Stimulated activated memory B cell treated with anti-CD40 and anti-IgM and Interleukin-4, amounts not matched to agents 10 μg/mL and 1 μg/mL and 100 μg/mL, for 72 hours (primary cell): ENCODE data around the gene SCNN1G.

Experiments
- ATAC-seq: fragments of 150-1000 bp; cut with Tn5 transposase; 2 replicates; pipeline ENCODE4 v1.10.0; 2021
- H3K27ac Mint-ChIP-seq: one replicate; pipeline ENCODE4 v1.8.0; 2022; ENCODE audit warnings: mild to moderate bottlenecking, mixed read lengths
- H3K27me3 Mint-ChIP-seq: one replicate; pipeline ENCODE4 v1.8.0; 2022; ENCODE audit warnings: mixed read lengths
- H3K36me3 Mint-ChIP-seq: one replicate; pipeline ENCODE4 v1.8.0; 2022; ENCODE audit warnings: mixed read lengths
- H3K4me1 Mint-ChIP-seq: one replicate; pipeline ENCODE4 v1.8.0; 2022; ENCODE audit warnings: mixed read lengths
- H3K4me3 Mint-ChIP-seq: one replicate; pipeline ENCODE4 v1.8.0; 2022; ENCODE audit warnings: mild to moderate bottlenecking, moderate library complexity, mixed read lengths
- H3K9me3 Mint-ChIP-seq: one replicate; pipeline ENCODE4 v1.8.0; 2022; ENCODE audit warnings: mixed read lengths

Gene SCNN1G

GRCh38 chr16:23147666-23148065 is 34.9 kb upstream of the SCNN1G start:
- H3K4me3 Mint-ChIP-seq, result no peak overlapping the region
- no peaks in the 10 kb centered on the region for H3K9me3 Mint-ChIP-seq
- no peak for ATAC-seq
- no peak overlapping the region for H3K27ac Mint-ChIP-seq
- H3K27me3 Mint-ChIP-seq, result no peaks in the 10 kb centered on the region
- no peaks in the 10 kb centered on the region for H3K36me3 Mint-ChIP-seq
- H3K4me1 Mint-ChIP-seq, result peaks cover 16% of the 10 kb centered on the region

- H3K27ac Mint-ChIP-seq, result peak overlapping the region; percentile 71
- H3K4me3 Mint-ChIP-seq, result peak overlapping the region; percentile 97
- H3K27me3 Mint-ChIP-seq, result no peaks in the 10 kb centered on the region
- H3K36me3 Mint-ChIP-seq, result no peaks in the 10 kb centered on the region
- H3K4me1 Mint-ChIP-seq, result peaks cover 16% of the 10 kb centered on the region
- ATAC-seq, result no peak
- H3K9me3 Mint-ChIP-seq, result no peaks in the 10 kb centered on the region
Observed at GRCh38 chr16:23148166-23148512, 34.4 kb upstream of the SCNN1G start.

GRCh38 chr16:23148513-23149266 is 33.9 kb upstream of the SCNN1G start:
- Mint-ChIP-seq H3K4me1 (peaks cover 16% of the 10 kb centered on the region), H3K36me3 (no peaks in the 10 kb centered on the region), H3K27ac (peak overlapping the region; percentile 71), H3K9me3 (no peaks in the 10 kb centered on the region), H3K27me3 (no peaks in the 10 kb centered on the region), H3K4me3 (peak overlapping the region; percentile 97)
- ATAC-seq, result peak; percentile 68

GRCh38 chr16:23149267-23149992 is 33.1 kb upstream of the SCNN1G start, which contains the start of gene USP31:
TSS of gene USP31 (minus strand) at chr16:23149452. CDS start at chr16:23149270, 182 bp downstream.
- peak; percentile 99 for ATAC-seq
- H3K9me3 Mint-ChIP-seq, result no peaks in the 10 kb centered on the region

GRCh38 chr16:23149993-23150364 is 32.6 kb upstream of the SCNN1G start:
- no peak for ATAC-seq
- Mint-ChIP-seq H3K27ac (peak overlapping the region; percentile 71), H3K4me1 (peaks cover 16% of the 10 kb centered on the region), H3K36me3 (no peaks in the 10 kb centered on the region), H3K27me3 (peaks cover 12% of the 10 kb centered on the region), H3K4me3 (peak overlapping the region; percentile 89), H3K9me3 (no peaks in the 10 kb centered on the region)

More at GRCh38 chr16:23149267-23149992, 33.1 kb upstream of the SCNN1G start, which contains the start of gene USP31:
- peak within 1 kb of the TSS; percentile 71 for H3K27ac Mint-ChIP-seq
- H3K27me3 Mint-ChIP-seq, result peaks cover 7% of the 10 kb centered on the region
- no peaks in the 10 kb centered on the region for H3K36me3 Mint-ChIP-seq
- H3K4me3 Mint-ChIP-seq, result peak within 1 kb of the TSS; percentile 97
- peaks cover 16% of the 10 kb centered on the region for H3K4me1 Mint-ChIP-seq

- H3K27me3 Mint-ChIP-seq, result peaks cover 37% of the 10 kb centered on the region
- H3K9me3 Mint-ChIP-seq, result no peaks in the 10 kb centered on the region
- no peak overlapping the region for H3K4me3 Mint-ChIP-seq
- no peak overlapping the region for H3K27ac Mint-ChIP-seq
- no peaks in the 10 kb centered on the region for H3K36me3 Mint-ChIP-seq
- H3K4me1 Mint-ChIP-seq, result peaks cover 24% of the 10 kb centered on the region
- ATAC-seq, result no peak
Observed at GRCh38 chr16:23152386-23153178, 30.0 kb upstream of the SCNN1G start.

- H3K4me3 Mint-ChIP-seq, result no peak overlapping the region
- H3K4me1 Mint-ChIP-seq, result peaks cover 8% of the 10 kb centered on the region
- no peaks in the 10 kb centered on the region for H3K36me3 Mint-ChIP-seq
- H3K27me3 Mint-ChIP-seq, result peaks cover 59% of the 10 kb centered on the region
- no peak for ATAC-seq
- no peak overlapping the region for H3K27ac Mint-ChIP-seq
- H3K9me3 Mint-ChIP-seq, result no peaks in the 10 kb centered on the region
Observed at GRCh38 chr16:23155445-23156049, 27.0 kb upstream of the SCNN1G start.

- H3K9me3 Mint-ChIP-seq, result no peaks in the 10 kb centered on the region
- H3K36me3 Mint-ChIP-seq, result no peaks in the 10 kb centered on the region
- no peak overlapping the region for H3K4me3 Mint-ChIP-seq
- H3K27me3 Mint-ChIP-seq, result peaks cover 63% of the 10 kb centered on the region
- peaks cover 8% of the 10 kb centered on the region for H3K4me1 Mint-ChIP-seq
- no peak overlapping the region for H3K27ac Mint-ChIP-seq
- ATAC-seq, result no peak
Observed at GRCh38 chr16:23156110-23156509, 26.4 kb upstream of the SCNN1G start.

GRCh38 chr16:23156946-23157460 is 25.5 kb upstream of the SCNN1G start:
- Mint-ChIP-seq H3K27me3 (peaks cover 71% of the 10 kb centered on the region), H3K9me3 (no peaks in the 10 kb centered on the region), H3K36me3 (no peaks in the 10 kb centered on the region), H3K27ac (no peak overlapping the region), H3K4me1 (peaks cover 8% of the 10 kb centered on the region), H3K4me3 (no peak overlapping the region)
- peak; percentile 27 for ATAC-seq

- Mint-ChIP-seq H3K36me3 (no peaks in the 10 kb centered on the region), H3K4me3 (no peak overlapping the region)
- ATAC-seq, result no peak
Observed at GRCh38 chr16:23158114-23158513, 24.4 kb upstream of the SCNN1G start.

GRCh38 chr16:23160082-23160481 is 22.5 kb upstream of the SCNN1G start:
- Mint-ChIP-seq H3K27ac (no peak overlapping the region), H3K4me1 (peaks cover 8% of the 10 kb centered on the region), H3K36me3 (no peaks in the 10 kb centered on the region), H3K9me3 (no peaks in the 10 kb centered on the region), H3K4me3 (no peak overlapping the region), H3K27me3 (peaks cover 81% of the 10 kb centered on the region)
- ATAC-seq, result no peak

More at GRCh38 chr16:23158114-23158513, 24.4 kb upstream of the SCNN1G start:
- peaks cover 8% of the 10 kb centered on the region for H3K4me1 Mint-ChIP-seq
- H3K27ac Mint-ChIP-seq, result no peak overlapping the region
- no peaks in the 10 kb centered on the region for H3K9me3 Mint-ChIP-seq
- H3K27me3 Mint-ChIP-seq, result peaks cover 82% of the 10 kb centered on the region

GRCh38 chr16:23160574-23160973 is 22.0 kb upstream of the SCNN1G start:
- no peak overlapping the region for H3K27ac Mint-ChIP-seq
- no peaks in the 10 kb centered on the region for H3K9me3 Mint-ChIP-seq
- no peak overlapping the region for H3K4me3 Mint-ChIP-seq
- no peaks in the 10 kb centered on the region for H3K36me3 Mint-ChIP-seq
- no peak for ATAC-seq
- peaks cover 76% of the 10 kb centered on the region for H3K27me3 Mint-ChIP-seq
- peaks cover 8% of the 10 kb centered on the region for H3K4me1 Mint-ChIP-seq

GRCh38 chr16:23163921-23164320 is 18.6 kb upstream of the SCNN1G start:
- ATAC-seq, result no peak
- H3K4me1 Mint-ChIP-seq, result no peaks in the 10 kb centered on the region
- no peaks in the 10 kb centered on the region for H3K36me3 Mint-ChIP-seq
- peaks cover 69% of the 10 kb centered on the region for H3K27me3 Mint-ChIP-seq
- peaks cover 2% of the 10 kb centered on the region for H3K9me3 Mint-ChIP-seq
- H3K27ac Mint-ChIP-seq, result no peak overlapping the region
- no peak overlapping the region for H3K4me3 Mint-ChIP-seq

- Mint-ChIP-seq H3K9me3 (peaks cover 2% of the 10 kb centered on the region), H3K27me3 (peaks cover 69% of the 10 kb centered on the region), H3K4me1 (no peaks in the 10 kb centered on the region), H3K27ac (no peak overlapping the region), H3K4me3 (no peak overlapping the region), H3K36me3 (no peaks in the 10 kb centered on the region)
- no peak for ATAC-seq
Observed at GRCh38 chr16:23164736-23165135, 17.8 kb upstream of the SCNN1G start.

GRCh38 chr16:23172583-23172982 is 10.0 kb upstream of the SCNN1G start:
- Mint-ChIP-seq H3K4me3 (no peak overlapping the region), H3K36me3 (no peaks in the 10 kb centered on the region), H3K27ac (no peak overlapping the region), H3K4me1 (no peaks in the 10 kb centered on the region), H3K27me3 (peaks cover 68% of the 10 kb centered on the region), H3K9me3 (no peaks in the 10 kb centered on the region)
- no peak for ATAC-seq
